Left ventricle myocardium inferior (tissue), 1 donor: Measurements from ENCODE around the gene KDM6B. TPM values are rescaled to one million over a fixed set of nuclear protein-coding genes. Genes with fewer than 3 reads are reported as not detected.

Experiments
- DNase-seq: peaks from one replicate; pipeline ENCODE4 v3.0.0-alpha.2; 2020
- H3K27ac ChIP-seq: fragments of 200-600 bp; replicated peaks from 2 replicates; pipeline ENCODE4 v1.8.0; 2021
- H3K27me3 ChIP-seq: fragments of 200-600 bp; 2 replicates; pipeline ENCODE4 v1.8.0; 2021; ENCODE audit warnings: low read depth
- H3K36me3 ChIP-seq: fragments of 200-600 bp; 2 replicates; pipeline ENCODE4 v1.8.0; 2021
- H3K4me1 ChIP-seq: fragments of 200-600 bp; 2 replicates; pipeline ENCODE4 v1.8.0; 2021
- H3K4me3 ChIP-seq: fragments of 200-600 bp; 2 replicates; pipeline ENCODE4 v1.8.0; 2021; ENCODE audit warnings: mild to moderate bottlenecking, moderate library complexity
- H3K9me3 ChIP-seq: fragments of 200-600 bp; replicated peaks from 2 replicates; pipeline ENCODE4 v1.8.0; 2021
- intact Hi-C: fragments of 100-400 bp; cut with micrococcal nuclease; formaldehyde crosslinking; loops from one replicate; pipeline ENCODE4 v1.11.0; 2022
- total RNA-seq: library from RNA; stranded (reverse); fragmentation: NEBNext Ultra II Directional; extraction: Animal tissue kit (Norgen Biotek cat#: 25700); gene quantifications from one replicate; pipeline ENCODE4 v1.2.1, GENCODE V29; 2021
- TF ChIP-seq, protein P1 (sequence below): fragments of 200-600 bp; IDR thresholded peaks from 2 replicates; pipeline ENCODE4 v1.8.0; 2021; ENCODE audit warnings: antibody characterized with exemption, mild to moderate bottlenecking, borderline replicate concordance
- donor health status: DM: no; HTN: yes; CAD: no; lungs with severe emphysema.

The KDM6B gene
- total RNA-seq, 1 donor from 2014 or later: 23.3 TPM

DNA sequence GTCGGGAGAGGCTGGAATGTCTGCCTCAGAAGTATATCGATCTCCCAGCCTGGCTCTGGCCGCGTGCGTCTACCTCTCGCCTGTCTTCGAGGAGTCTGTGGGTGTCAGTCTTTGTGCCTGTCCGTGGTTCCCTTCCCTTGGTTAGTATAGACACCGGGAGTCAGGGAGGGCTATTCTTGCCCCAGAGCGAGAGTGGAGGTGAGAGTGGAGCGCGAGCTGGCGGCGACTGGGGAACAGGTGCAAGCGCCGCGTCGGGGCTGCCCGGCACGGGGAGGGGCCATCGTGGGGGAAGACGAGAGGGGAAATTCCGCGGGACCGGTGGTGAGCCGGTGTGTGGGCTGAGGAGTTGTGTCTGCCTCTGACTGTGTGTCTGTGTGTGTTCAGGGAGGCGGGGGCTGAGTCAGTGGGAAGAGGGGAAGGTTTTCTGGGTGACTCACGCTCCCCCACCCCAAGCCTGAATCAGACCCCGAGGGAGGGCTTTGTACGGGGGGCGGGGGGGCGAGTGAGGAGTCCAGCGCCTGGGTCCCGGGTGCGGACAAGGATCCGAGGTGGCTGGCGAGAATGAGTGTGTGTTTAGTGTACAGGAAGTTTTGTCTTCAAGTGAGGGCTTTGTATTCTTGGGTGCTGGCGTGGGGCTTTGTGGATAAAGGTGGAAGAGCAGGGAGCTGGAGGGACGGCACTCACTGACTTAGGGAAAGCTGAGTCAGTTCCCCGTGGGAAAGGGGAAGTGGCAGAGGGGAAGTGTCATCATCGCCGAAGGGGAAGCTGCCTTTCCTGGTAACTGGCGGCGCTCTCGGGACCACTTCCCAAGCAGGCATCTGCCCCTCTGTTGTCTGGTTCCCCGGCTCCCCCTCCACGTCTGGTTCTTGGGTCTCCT lies 8.6 kb downstream of the KDM6B start:
- Histone ChIP-seq H3K27ac (peak overlapping the region; percentile 96), H3K4me1 (peaks cover 83% of the 10 kb centered on the region), H3K9me3 (no peaks in the 10 kb centered on the region), H3K27me3 (no peaks in the 10 kb centered on the region), H3K36me3 (peaks cover 20% of the 10 kb centered on the region), H3K4me3 (peak overlapping the region; percentile 80)
- DNase-seq: peak; percentile 70
- TF ChIP-seq, protein P1, sequence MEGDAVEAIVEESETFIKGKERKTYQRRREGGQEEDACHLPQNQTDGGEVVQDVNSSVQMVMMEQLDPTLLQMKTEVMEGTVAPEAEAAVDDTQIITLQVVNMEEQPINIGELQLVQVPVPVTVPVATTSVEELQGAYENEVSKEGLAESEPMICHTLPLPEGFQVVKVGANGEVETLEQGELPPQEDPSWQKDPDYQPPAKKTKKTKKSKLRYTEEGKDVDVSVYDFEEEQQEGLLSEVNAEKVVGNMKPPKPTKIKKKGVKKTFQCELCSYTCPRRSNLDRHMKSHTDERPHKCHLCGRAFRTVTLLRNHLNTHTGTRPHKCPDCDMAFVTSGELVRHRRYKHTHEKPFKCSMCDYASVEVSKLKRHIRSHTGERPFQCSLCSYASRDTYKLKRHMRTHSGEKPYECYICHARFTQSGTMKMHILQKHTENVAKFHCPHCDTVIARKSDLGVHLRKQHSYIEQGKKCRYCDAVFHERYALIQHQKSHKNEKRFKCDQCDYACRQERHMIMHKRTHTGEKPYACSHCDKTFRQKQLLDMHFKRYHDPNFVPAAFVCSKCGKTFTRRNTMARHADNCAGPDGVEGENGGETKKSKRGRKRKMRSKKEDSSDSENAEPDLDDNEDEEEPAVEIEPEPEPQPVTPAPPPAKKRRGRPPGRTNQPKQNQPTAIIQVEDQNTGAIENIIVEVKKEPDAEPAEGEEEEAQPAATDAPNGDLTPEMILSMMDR: no peak
- intact Hi-C loops: no loop called here

DNA sequence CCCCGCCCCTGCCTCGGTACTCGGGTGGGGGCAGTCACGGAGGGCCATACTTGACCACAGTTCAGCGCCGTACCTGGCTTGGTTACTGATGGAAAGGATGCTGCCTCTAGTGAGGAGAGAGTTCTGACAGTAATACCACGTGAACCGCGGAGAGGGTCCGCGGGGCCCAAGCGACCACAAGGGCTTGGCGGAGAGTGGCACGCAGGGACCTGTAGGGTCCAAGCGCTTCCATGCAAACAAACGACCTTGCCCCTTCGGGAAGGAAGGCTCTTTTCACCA lies 9.2 kb downstream of the KDM6B start:
- H3K27ac ChIP-seq: peak overlapping the region; percentile 96
- peak overlapping the region; percentile 80 for H3K4me3 ChIP-seq
- intact Hi-C loops: no loop called here
- H3K36me3 ChIP-seq: peaks cover 25% of the 10 kb centered on the region
- no peaks in the 10 kb centered on the region for H3K9me3 ChIP-seq
- no peak for DNase-seq
- H3K27me3 ChIP-seq: no peaks in the 10 kb centered on the region
- TF ChIP-seq, protein P1: no peak
- peaks cover 79% of the 10 kb centered on the region for H3K4me1 ChIP-seq

DNA sequence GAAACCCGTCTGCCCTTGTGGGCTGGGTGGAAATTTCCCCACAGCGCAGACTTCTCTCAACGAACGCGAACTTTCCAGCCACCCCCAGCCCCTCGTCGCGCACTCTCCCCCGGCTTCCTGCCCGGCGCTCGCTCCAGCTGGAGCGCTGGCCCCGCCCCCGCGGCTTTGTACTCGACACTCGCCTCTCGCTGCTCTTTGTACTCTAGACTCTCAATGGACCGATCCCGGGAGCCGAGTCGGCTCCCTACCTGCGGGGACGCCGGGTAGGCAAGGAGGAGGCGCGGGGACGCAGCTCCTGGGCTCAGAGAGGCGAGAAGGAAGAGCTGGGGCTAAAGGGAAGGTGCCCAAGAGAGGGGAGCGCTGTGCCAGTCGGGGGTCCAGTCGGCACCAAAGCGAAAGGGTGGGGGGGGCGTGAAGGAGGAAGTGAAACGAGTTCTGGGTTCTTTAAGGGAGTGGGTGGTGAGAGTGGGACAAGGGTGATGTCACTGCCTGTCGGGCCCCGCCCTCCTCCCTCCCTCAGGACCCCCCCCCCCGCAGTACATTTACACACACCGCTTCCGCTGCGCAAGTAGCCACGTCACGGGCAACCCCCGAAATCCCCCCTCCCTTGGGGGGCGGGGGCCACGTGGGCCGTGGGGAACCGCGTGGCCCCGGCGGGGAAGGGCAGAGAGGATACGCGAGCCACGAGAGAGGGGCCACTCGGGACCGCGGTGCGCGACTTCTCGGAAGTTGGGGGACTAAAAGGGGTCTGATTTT lies 9.7 kb downstream of the KDM6B start:
- H3K36me3 ChIP-seq: peaks cover 29% of the 10 kb centered on the region
- TF ChIP-seq, protein P1: no peak
- peak overlapping the region; percentile 80 for H3K4me3 ChIP-seq
- intact Hi-C loops: no loop called here
- peaks cover 74% of the 10 kb centered on the region for H3K4me1 ChIP-seq
- no peaks in the 10 kb centered on the region for H3K27me3 ChIP-seq
- no peaks in the 10 kb centered on the region for H3K9me3 ChIP-seq
- peak; percentile 83 for DNase-seq
- H3K27ac ChIP-seq: peak overlapping the region; percentile 96

DNA sequence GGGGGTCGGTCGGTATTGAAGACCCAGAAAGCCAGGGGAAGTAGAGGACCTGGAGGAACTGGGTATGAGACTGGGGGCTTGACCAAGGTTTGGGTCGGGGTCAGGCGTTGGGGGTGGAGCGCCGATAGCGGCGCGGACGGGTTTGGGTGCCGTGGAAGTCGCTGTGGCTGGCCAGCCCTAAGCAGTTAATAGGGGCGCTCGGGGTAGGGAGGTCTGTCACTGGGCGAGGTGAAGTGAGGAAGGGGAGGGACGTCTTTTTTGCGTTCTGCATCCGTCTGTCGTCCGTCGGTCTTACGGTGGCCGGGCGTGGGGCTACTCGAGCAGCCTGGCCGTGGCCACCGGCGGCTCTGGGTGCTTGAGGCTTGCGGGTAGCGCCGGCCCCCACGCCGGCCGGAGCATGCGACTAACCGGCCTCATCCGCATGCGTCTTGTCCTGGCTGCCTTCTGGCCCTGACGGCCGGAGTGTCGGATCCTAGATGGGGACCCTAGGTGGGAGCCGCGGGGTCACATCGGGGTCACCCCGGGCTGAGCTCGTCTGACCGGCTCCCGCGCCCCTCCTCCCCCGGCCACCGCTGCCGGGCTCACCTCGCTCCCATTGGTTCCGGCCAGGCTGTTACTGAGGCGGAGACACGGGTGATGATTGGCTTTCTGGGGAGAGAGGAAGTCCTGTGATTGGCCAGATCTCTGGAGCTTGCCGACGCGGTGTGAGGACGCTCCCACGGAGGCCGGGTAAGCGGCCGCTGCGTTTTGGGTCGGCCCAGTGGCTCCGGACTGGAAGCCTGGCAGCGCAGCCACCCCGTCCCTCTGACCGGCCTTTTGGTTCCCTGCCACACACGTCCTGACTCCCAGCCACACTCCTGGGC lies 10.5 kb downstream of the KDM6B start:
- peaks cover 37% of the 10 kb centered on the region for H3K36me3 ChIP-seq
- TF ChIP-seq, protein P1: no peak
- H3K27me3 ChIP-seq: no peaks in the 10 kb centered on the region
- peak; percentile 88 for DNase-seq
- H3K27ac ChIP-seq: peak overlapping the region; percentile 96
- intact Hi-C loops: no loop called here
- peaks cover 66% of the 10 kb centered on the region for H3K4me1 ChIP-seq
- H3K4me3 ChIP-seq: peak overlapping the region; percentile 80
- no peaks in the 10 kb centered on the region for H3K9me3 ChIP-seq
